ENCODE measurements around the gene RNU1-3.
"Not testable (repeated sequence)": the region's sequence is repeated elsewhere in the genome, so short reads cannot be mapped to it uniquely, and the experiment has no call there.

RNU1-3 gene

DNA sequence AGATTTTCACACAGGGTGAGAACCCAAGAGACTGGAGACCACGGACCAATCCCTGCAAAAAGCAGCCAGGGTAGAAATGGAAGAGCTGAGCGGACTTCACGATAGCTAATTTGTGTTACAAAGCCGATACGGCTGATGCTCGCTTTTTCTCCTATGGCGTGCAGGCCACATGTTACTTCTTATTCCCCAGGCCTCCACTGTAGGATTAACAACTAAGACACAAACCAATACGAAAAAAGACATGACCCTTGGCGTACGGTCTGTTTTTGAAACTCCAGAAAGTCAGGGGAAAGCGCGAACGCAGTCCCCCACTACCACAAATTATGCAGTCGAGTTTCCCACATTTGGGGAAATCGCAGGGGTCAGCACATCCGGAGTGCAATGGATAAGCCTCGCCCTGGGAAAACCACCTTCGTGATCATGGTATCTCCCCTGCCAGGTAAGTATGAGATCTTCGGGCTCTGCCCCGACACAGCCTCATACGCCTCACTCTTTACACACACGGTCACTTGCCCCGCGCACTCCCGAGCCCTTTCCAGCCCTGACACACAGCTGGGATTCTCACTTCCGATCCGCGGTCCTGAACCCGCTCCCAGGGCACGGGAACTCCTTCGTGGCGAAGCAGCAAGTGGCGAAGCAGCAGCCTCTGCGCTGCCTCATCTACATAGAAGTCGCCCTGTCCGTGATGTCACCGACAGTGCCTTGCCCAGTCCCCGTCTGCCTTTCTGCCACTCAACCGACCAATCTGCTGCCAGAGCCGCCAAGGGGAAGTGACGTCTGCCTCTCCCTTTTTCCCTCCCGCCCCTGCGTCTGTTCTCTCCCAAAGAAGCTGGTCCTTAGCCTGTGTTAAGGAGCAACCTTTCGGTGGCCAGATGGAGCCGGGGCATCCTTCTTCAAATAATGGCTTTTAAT lies at the start of gene RNU1-3:
Gene RNU1-3 (minus strand): TSS at position 447 of the 912 bp plus-strand sequence.
- not testable (repeated sequence) for DNase-seq

DNA sequence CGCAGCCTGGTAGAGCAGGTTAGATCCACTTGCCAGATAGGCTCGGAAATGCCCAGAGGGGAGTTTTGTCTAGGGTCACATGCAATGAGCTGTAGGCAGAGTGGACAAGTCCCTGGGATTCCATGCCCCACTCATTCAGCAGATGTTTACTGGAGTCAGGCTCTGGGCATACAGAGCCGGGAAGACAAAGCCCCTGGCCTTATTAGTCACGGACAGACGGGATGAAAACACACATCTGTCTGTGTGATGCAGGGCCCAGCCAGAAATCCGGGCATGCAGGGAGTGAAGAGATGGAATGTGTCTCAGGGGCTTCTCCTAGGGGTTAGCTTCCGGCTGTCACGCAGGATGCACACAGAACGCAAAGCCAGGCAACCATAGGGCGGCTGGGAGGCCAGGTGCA lies 46.7 kb upstream of the RNU1-3 start:
- DNase-seq: not testable (repeated sequence)

- not testable (repeated sequence) for DNase-seq
Observed at GRCh38 chr1:16712984-16713383, 46.2 kb upstream of the RNU1-3 start.

- not testable (repeated sequence) for DNase-seq
Observed at GRCh38 chr1:16712582-16712981, 45.8 kb upstream of the RNU1-3 start.

DNA sequence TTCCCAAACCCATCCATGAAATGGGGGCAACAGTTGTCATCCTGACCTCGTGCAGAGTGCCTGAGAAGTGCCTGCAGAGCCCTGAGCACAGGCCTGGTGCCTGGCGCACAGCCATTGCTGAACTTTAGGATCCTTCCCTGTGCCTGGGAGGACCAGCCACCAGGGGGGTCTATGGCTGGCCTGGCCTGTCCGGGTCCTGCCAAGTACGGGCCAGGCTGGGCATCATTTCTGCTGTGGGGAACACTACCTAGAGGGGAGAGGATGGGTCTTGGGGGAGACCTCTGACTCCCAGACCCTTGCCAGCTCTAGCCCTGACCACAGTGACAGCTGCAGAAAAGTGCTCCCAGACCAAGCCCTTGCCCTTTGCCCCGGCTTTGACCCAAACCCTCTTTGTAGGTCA lies 45.4 kb upstream of the RNU1-3 start:
- not testable (repeated sequence) for DNase-seq

- not testable (repeated sequence) for DNase-seq
Observed at GRCh38 chr1:16710618-16711017, 43.9 kb upstream of the RNU1-3 start.

GRCh38 chr1:16709659-16710087 lies 42.9 kb upstream of the RNU1-3 start:
- DNase-seq: not testable (repeated sequence)

DNA sequence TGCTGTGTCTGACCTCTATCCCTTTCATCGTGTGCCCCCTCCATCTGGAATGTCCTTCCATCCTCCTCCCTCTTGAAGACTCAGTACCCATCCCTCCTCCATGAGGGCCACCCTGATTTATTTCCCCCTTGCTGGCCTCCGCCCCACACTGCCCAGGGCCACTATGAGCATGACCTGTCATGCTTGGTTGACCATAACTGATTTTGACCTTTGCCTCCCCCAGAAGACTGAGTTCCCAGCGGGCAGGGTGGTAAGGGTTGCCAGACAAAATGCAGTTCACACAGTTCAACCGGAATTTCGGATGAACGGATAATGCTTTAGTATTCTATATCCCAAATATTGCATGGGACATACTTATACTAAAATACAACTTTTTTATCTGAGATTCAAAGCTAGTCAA lies 42.0 kb upstream of the RNU1-3 start:
- DNase-seq: not testable (repeated sequence)

DNA sequence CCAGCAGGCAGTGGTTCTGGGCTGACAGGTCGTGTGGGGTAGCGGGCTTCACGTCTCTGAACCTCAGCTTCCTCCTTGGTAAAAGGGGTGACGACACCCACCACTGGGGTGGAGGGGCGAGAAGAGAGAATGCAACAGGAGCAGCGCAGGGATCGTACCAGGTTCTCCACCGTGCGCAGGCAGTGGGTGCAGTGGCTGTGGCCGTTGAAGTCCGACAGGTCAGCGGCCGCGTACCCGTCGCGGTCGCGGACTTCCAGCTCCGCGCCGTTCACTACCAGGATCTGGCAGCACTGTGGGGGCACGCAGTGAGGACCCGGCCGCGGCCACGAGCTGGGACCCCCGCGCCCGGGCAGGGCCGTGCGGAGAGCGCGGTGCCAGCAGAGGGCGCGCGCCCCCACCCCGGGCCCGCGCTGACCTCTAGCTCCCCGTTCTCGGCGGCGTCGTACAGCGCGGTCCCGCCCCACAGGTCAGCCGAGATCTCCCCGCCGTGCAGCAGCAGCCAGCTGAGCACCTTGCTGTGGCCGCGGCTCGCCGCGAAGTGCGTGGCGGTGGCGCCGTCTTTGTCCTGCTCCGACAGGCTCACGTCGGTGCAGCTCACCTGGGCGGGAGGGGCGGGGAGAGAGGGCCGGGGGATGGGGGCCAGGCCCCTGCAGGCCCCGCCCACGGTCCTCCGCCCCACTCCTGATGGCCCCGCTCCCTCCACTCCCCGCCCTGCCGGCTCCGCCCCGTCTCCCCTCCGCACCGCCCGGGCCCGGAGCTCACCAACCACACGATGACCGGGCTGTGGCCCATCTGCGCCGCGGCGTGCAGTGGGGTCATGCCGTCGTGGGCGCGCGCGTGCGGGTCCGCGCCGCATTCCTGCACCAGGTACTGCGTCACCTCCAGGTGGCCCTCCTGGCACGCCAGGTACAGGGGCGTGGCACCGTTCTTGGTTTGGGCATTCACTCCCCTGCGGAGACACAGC lies 40.7 kb upstream of the RNU1-3 start:
- not testable (repeated sequence) for DNase-seq

DNA sequence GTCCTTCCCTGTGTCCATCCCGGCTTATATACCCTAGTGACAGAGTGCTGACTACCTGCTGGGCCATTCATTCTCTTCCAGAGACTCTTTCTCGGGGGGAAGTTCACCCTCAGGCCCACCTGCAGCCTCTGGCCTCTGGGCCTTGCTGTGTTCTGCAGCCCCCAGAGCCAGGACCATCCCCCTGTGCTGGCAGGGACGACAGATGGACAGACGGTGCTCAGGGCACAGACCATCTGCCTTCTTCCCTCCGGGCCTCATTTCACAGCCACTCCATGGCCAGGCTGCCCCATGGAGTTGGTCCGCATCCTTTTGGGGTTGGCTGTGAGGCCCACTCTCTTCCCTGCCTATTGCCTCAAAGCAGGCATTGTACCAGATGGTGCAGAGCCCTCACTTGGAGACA lies 39.6 kb upstream of the RNU1-3 start:
- not testable (repeated sequence) for DNase-seq

- not testable (repeated sequence) for DNase-seq
Observed at GRCh38 chr1:16704502-16705100, 37.9 kb upstream of the RNU1-3 start.

GRCh38 chr1:16704076-16704475 lies 37.3 kb upstream of the RNU1-3 start:
- not testable (repeated sequence) for DNase-seq

DNA sequence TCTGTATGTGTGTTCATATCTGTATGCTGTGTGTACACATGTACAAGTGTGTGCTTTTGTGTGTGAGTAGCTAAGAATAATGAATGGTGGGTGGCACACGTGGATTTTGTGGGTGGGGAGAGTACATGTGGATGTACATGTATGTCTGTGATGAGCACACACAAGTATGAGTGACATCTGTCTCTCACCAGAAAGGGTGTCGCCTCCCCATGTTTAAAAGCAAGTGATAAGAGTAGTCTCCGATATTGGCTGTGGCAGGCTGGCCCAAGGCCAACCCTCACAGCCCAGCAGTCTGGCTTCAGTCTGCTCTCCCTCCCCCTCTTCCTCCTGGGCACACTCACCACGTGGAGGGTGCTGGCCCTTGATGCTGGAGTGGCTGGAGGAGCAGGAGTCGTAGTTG lies 36.9 kb upstream of the RNU1-3 start:
- not testable (repeated sequence) for DNase-seq

DNA sequence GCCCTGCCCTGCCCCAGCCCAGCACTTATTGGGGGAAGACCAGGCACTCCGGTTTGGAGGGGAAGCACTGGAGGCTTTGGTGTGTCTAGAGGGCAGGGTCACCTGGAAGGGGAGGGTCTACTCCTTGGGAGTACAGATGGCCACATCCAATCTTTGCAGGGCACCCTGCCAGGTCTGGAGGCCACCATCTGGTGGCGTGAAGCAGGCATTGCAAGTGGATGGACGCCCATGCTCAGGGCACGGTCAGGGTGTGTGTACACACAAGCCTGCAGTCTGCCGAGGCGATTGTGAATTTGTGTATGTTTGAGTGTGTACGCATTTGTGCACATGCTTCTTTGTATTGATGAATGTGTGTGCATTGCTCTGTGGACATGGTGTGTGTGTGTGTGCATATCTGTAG lies 36.4 kb upstream of the RNU1-3 start:
- DNase-seq: not testable (repeated sequence)

DNA sequence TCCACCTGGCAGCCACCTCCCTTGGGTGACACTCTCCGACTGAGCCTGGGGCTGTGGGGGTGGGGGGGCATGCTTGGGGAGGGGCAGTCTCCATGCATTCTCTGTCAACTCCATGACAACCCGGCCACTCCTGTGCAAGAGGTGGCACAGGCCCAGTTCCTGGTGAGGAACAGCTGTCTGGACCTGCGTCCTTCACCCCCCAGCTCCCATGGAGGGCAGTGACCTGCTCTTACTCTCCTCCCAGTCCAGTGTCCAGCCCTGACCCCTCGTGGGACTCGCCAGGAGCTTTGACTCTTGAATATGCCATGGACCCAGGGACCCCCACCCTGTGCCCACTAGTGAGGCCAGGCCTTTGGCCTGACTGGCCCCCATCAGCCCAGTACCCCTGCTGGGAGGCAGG lies 35.5 kb upstream of the RNU1-3 start:
- DNase-seq: not testable (repeated sequence)

DNA sequence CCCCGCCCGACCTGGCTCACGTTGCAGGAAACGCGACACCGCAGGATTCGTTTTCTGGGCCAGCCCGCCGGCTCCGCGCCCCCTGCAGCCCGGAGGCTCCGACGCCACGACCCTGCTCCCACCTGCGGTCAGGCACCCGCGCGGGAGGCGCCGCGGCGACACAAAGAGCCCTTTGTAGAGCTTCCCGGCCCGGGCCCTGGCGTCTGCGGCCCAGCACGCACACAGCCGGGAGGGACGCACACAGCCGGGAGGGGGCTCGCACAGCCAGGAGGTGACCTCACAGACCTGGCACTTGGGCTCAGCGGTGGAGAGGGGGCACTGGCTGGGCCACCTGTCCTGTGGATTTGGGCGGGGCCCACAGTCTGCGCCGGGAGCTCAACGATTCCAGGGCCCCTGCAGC lies 34.4 kb upstream of the RNU1-3 start:
- not testable (repeated sequence) for DNase-seq

DNA sequence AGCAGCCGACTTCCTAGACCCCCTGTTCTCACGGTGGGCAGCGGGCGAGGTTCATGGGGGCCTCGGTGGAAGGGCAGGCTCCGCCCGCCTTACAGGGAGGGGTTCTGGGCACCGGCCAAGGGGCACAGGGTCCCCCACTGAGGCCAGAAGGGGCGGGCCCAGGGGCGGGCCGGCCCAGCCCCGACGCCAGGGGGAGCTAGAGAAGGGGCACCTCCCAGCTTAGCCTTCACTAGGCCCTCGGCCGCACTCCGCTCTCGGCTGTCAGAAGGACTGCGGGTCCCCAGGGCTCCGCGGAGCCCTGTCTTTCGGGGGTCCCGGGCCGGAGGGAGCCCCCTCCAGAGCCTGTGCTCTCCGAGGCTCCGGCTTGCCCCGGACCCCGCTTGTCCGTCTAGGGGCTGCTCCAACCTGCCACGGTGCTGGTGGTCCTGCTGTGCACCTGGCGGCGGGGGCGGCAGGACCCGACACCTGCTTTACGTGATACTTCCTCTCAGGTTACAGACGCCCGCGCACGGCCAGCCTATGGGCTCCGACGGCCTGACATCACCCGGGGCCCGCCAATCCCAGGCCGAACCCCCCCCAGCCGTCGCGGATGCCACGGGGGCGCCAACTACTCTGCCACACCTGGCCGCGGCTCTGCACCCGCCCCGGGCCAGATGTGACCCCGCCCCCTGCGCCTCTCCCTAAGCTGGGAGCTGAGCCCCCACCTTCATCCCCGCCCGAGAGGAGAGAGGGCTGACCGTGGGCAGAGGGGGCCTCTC lies 33.6 kb upstream of the RNU1-3 start:
- DNase-seq: not testable (repeated sequence)

DNA sequence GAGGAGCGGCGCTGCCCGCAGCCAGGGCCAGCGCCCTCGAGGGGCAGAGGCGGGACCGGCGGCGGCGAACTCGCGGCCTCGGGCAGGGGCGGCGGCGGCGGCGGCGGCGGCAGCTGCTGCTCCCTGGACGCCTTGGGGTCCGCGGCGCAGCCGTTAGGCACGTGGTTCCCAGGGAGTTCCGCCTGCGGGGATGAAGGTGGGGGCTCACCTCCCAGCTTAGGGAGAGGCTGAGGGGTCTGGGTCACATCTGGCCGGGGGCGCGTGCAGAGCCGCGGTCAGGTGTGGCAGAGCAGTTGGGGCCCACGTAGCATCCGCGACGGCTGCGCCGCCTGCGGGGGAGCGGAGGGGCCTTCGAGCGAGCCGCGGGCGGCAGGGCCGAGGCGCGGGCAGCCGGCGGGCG lies 32.7 kb upstream of the RNU1-3 start:
- not testable (repeated sequence) for DNase-seq

DNA sequence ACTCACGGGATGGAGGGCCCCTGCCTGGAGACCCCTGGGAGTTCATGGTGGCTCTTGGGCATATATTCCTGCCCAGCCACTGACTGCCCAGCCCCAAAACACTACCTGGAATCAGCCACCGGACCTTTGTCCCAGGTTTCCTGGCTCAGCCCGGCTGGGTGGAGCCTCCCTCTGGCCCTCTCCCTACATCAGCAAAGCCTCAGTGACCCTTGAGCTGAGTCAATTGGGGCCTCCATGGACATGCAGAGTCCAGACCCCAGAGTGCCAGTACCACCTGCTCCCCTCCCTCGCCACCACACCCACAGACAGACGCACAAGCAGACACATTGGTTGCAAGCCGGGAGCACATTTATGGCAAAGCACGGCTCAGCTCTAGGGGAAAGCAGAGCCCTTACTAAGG lies 30.4 kb upstream of the RNU1-3 start:
- not testable (repeated sequence) for DNase-seq

- not testable (repeated sequence) for DNase-seq
Observed at GRCh38 chr1:16696507-16697150, 29.9 kb upstream of the RNU1-3 start.

DNA sequence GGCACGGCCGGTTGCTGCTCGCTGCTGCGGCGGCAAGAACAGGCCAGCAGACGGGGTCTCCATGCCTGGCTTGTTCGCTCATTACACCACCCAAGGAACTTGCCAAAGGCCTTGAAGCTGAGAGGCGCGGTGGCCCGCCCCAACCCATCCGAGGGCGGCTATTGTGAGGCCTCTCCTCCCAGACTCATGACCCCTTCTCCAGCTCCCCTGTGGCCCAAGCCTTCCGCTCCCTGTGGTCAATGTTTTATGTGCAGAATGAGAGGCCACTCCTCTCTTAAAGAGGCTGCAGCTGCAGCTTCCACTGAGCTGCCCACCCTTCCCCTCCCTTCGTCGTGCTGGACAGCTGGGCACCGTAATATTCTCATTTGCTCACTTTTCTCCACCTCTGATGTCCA lies 27.6 kb upstream of the RNU1-3 start:
- not testable (repeated sequence) for DNase-seq
